HG02678 (cell line): Measurements from ENCODE around the gene PBOV1.

Source experiments
- ATAC-seq: cut with Tn5 transposase; IDR thresholded peaks from one replicate; pipeline ENCODE4 v1.9.1; 2021; ENCODE audit warnings: mild to moderate bottlenecking, moderate library complexity; ENCODE audit not compliant: unreplicated experiment

PBOV1 gene

DNA sequence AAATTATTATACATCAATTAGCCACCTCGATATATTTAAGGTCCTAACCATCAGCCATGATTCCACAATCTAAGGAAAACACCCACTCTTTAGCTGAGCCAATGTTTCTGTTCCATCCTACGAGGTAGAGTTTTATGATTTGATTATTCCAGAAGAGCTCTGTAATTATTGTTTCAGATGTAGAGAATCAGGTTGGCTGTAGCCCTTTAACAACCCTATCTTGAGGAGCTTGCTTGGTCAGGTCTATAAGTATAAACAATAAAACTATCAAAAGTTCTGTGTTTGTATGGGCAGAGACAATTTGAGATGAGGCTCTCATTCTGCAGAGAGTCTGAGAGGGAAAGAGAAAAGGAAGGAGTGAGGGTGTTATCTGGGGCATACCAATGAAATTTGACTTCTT, at the start of gene PBOV1:
TSS of gene PBOV1 (minus strand) at position 43 of the 400 bp plus-strand sequence. CDS start 96 bp downstream, outside the sequence.
- ATAC-seq, result no peak

GRCh38 chr6:138266095-138266494, 47.8 kb upstream of the PBOV1 start:
- ATAC-seq, result no peak

DNA sequence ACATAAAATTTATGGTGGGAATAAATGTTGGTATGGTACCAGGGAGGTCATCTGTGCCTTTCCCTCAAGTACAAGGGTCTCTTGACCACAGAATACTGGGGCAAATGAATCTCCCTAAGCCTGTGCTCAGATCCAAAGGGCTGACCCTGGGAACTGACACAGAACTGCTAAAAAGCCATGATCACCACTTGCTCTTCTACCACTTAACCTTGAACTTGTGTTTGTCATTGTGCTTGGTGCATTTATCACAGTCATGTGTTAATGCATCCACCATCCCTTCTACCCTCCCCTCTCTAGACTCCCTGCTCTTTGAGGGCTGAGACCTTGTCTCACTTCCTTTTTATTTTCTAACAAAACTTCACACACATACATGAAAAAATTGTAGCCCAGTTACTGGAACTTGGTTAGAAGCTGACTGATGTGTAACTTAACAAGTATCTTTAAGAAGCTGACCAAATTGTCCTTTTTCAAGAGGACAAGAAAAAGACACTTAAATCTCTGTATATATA, 46.1 kb upstream of the PBOV1 start:
- no peak for ATAC-seq

DNA sequence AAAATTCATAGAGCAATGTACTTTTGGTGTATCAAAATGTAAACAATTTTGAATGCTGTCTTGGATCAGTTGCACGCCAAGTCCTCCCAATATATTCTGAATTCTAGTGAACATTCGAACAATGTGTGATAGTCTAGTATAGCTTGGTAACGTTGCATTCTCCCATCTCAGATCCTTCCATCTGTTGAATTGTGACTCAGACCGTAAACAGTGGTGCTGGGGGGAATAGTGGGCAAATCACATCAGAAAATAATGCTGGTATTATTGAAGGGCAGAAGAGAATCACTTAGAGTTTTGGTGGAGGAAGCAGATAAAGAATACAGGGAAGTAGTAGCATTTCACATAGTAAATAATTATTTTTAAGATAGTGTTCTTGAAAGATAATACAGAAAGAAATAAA, 45.7 kb upstream of the PBOV1 start:
- no peak for ATAC-seq

DNA sequence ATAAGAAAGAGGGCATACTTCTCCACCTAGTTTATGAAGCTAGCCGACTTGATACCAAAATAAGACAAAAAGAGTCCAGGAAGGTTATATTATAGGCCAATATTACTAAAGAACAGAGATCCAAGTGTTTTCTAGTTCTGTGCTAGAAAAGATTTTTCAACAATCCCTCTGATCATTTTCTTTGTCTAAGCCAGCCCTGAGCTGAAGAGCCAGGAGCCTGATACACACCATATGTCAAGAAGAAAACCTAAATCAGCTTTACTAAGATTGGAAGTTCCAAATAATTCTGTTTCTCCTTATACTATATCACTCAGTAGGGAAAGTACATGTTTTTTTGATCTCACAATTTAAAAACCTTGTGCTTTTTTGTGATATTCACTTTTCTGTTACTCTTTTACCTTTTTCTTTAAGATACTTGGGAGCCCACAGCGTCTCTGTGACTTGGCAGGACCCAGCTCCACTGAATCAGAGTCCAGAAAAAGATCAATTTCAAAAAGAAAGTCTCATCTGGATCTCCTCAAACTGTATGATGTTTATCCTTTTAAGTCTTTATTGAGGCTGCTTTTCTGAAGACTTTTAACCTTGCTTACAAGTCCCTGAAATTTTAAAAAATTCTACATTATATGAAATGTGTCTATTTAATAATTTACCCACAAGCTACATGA, 43.0 kb upstream of the PBOV1 start:
- no peak for ATAC-seq

- no peak for ATAC-seq
These were observed 40.7 kb upstream of the PBOV1 start for GRCh38 chr6:138258991-138259390.

- ATAC-seq, result no peak
These were observed 39.9 kb upstream of the PBOV1 start for GRCh38 chr6:138258197-138258596.

- ATAC-seq, result no peak
These were observed 39.3 kb upstream of the PBOV1 start for GRCh38 chr6:138257638-138258040.

DNA sequence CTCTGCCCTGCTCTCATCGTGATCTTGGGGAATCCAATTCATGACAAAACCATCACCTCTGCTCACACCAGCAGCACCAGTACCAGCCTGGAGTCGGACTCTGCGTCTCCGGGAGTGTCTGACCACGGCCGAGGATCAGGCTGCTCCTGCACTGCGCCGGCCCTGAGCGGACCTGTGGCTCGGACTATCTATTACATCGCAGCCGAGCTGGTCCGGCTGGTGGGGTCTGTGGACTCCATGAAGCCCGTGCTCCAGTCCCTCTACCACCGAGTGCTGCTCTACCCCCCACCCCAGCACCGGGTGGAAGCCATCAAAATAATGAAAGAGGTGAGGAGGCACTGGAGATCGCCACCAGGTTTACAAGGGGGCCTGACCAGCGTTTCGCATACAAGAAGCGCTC, 37.2 kb upstream of the PBOV1 start:
- ATAC-seq, result no peak

- ATAC-seq, result no peak
These were observed 35.4 kb upstream of the PBOV1 start for GRCh38 chr6:138253731-138254130.

- no peak for ATAC-seq
These were observed 32.4 kb upstream of the PBOV1 start for GRCh38 chr6:138250513-138251247.

DNA sequence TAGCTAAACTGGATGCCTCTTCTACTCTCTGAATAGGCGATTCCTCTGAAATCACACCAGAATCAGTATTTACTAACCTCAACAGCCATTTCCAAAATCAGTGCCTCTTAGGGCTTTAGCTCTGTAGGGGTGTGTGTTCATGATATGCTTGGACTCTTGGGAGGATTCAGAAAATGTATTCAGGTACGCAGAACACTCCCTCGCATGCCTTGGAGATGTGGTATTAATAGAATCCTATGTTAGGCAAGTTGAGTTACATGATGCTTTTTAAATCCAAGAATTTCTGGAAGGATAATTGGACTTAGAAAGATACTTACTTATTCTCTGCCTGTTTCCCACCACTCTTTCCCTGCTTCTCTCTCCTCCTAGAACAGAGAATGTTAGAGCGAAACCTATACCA, 31.8 kb upstream of the PBOV1 start:
- no peak for ATAC-seq

DNA sequence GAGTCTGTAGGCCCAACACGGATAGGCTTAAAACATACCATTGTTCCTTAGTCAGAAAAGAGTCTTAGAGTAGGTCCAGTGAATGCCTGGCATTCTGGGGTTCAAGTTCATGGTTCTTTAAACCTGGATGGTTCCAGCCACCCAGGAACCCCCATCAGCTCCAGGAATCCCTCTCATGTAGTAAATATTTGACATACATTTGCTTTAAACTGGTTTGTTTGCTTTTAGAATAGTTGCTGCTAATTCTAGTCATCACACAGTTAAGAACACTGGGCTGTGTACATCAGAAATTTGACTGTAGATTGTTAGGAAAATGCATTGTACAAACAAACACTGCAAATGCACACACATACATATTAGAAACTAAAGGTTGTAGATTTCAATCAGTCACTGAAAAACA, 30.6 kb upstream of the PBOV1 start:
- ATAC-seq, result no peak

DNA sequence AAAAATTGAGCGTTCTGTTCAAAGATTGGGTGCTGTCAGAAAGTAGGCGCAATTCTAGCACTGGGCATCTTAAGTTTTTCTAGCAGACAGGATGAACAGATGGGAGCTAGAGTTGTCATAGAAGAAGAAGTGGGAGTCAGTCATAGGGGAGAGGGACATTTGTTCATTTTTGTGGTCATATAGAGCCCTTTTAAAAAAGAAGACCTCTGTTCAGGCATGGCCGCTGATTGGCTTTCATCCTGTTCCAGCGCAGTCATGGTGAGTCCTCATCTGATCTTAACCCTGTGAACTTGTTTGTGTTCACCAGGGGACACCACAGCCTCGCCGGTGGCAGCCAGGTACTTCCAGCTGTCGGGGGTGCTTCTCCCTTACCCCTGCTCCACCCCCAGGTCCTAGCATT, 29.7 kb upstream of the PBOV1 start:
- ATAC-seq, result no peak

GRCh38 chr6:138246650-138247440, 28.6 kb upstream of the PBOV1 start:
- no peak for ATAC-seq

- ATAC-seq, result no peak
These were observed 27.5 kb upstream of the PBOV1 start for GRCh38 chr6:138245751-138246150.

GRCh38 chr6:138242987-138243592, 24.8 kb upstream of the PBOV1 start:
- ATAC-seq, result no peak

DNA sequence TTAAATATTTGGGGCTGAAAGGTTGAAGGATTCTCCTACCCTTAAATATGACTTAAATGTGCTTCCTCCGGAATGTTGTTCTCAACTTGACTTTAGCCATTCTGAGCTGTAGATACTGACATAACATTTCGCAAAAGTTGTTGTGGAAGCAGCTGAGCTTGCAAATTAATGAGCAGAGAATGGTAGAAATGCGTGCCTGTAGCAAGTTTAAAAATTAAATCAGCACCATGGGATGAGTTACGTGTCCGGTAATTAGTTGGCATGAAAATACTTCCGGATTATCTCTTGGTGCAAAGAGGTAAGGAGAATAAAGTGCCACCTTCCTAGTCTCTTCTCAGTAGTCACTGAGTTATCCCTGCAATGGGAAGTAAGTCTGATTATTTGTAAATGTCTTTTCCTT, 23.6 kb upstream of the PBOV1 start:
- no peak for ATAC-seq

GRCh38 chr6:138241381-138241780, 23.1 kb upstream of the PBOV1 start:
- no peak for ATAC-seq

DNA sequence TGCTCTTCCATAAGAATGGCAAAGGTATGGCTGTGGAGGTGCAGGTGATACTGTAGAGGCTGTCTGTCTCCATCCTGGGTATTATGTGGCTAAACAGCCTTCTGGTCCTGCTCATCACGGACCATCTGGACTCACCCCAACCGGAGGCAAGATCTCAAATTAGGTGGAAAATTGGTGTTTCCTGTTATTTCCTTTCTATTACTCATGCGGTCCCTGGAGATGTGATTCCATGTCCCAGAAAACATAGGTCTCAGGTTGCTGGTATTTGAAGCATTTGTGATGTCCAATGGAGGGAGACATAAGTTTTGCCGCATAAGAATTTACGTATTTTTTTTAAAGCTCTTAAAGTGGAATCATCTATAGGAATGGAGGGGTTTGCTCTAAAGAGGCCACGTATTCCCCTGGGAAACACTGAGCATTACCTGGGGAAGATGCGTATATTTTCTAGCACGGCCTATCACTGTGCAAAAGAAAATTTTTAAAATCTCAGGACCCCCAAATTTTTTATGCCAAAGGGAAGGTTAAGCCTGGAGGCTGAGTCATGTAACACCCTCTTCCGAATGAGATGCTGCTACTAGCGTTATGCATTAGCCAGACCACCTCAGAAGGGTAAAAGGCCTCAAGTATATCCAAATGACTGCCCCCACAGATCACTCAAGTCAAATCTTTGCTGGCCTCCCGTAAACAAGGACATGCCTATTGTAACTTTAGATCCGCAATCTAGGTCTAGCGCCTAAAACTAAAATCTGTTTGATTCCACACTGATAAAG, 22.4 kb upstream of the PBOV1 start:
- ATAC-seq, result no peak
